GM18868 (cell line): ENCODE data around the gene AFF2.
"Not testable (repeated sequence)": the region's sequence is repeated elsewhere in the genome, so short reads cannot be mapped to it uniquely, and the experiment has no call there.

Experiments used
- ATAC-seq: cut with Tn5 transposase; IDR thresholded peaks from one replicate; pipeline ENCODE4 v1.9.1; 2021; ENCODE audit warnings: mild to moderate bottlenecking, moderate library complexity; ENCODE audit not compliant: unreplicated experiment

Gene AFF2

GRCh38 chrX:148629434-148629833 is 129.0 kb downstream of the AFF2 start:
- no peak for ATAC-seq

GRCh38 chrX:148632444-148632843 is 132.0 kb downstream of the AFF2 start:
- no peak for ATAC-seq

GRCh38 chrX:148633218-148633908 is 132.9 kb downstream of the AFF2 start:
- no peak for ATAC-seq

GRCh38 chrX:148634591-148634990 is 134.2 kb downstream of the AFF2 start:
- ATAC-seq = no peak

GRCh38 chrX:148643460-148643859 is 143.0 kb downstream of the AFF2 start:
- no peak for ATAC-seq

- no peak for ATAC-seq
Measured at GRCh38 chrX:148647651-148648050, 147.2 kb downstream of the AFF2 start.

- no peak for ATAC-seq
Measured at GRCh38 chrX:148649145-148649795, 148.9 kb downstream of the AFF2 start.

- no peak for ATAC-seq
Measured at GRCh38 chrX:148658115-148658730, 157.8 kb downstream of the AFF2 start.

- no peak for ATAC-seq
Measured at GRCh38 chrX:148659481-148659880, 159.1 kb downstream of the AFF2 start.

- ATAC-seq = no peak
Measured at GRCh38 chrX:148661035-148661434, 160.6 kb downstream of the AFF2 start.

- ATAC-seq = no peak
Measured at GRCh38 chrX:148662014-148662413, 161.6 kb downstream of the AFF2 start.

GRCh38 chrX:148664171-148664570 is 163.8 kb downstream of the AFF2 start:
- ATAC-seq = no peak

- no peak for ATAC-seq
Measured at GRCh38 chrX:148664995-148665394, 164.6 kb downstream of the AFF2 start.

- not testable (repeated sequence) for ATAC-seq
Measured at GRCh38 chrX:148669175-148669574, 168.8 kb downstream of the AFF2 start.

- peak; percentile 98 for ATAC-seq
Measured at GRCh38 chrX:148670277-148670676, 169.9 kb downstream of the AFF2 start.

- no peak for ATAC-seq
Measured at GRCh38 chrX:148672517-148672916, 172.1 kb downstream of the AFF2 start.

GRCh38 chrX:148681605-148682004 is 181.2 kb downstream of the AFF2 start:
- ATAC-seq = no peak

- no peak for ATAC-seq
Measured at GRCh38 chrX:148682206-148682605, 181.8 kb downstream of the AFF2 start.

- ATAC-seq = no peak
Measured at GRCh38 chrX:148691456-148691855, 191.0 kb downstream of the AFF2 start.

GRCh38 chrX:148695255-148695654 is 194.8 kb downstream of the AFF2 start:
- ATAC-seq = no peak

- ATAC-seq = no peak
Measured at GRCh38 chrX:148698221-148698620, 197.8 kb downstream of the AFF2 start.

- no peak for ATAC-seq
Measured at GRCh38 chrX:148700021-148700420, 199.6 kb downstream of the AFF2 start.
